Cardiac ventricle fibroblast (primary cell): ENCODE measurements around the gene SIRPD. TPM values are rescaled to one million over a fixed set of nuclear protein-coding genes. Genes with fewer than 3 reads are reported as not detected.

Experiments
- total RNA-seq: library from RNA; depleted of rRNA; stranded (reverse); fragments of >200 nt; gene quantifications from 2 replicates; pipeline ENCODE4 v1.2.3, GENCODE V29; 2015

Gene SIRPD
- not detected in 2 replicates for total RNA-seq

GRCh38 chr20:1557605-1558004 is at the start of gene SIRPD:
Gene SIRPD, minus strand, starts transcription at chr20:1557705. Its CDS starts 52 bp downstream, at chr20:1557653.

GRCh38 chr20:1491281-1491840 is 66.1 kb downstream of the SIRPD start, which contains the start of gene SIRPB2:
Gene SIRPB2, minus strand, starts transcription at chr20:1491420. Its CDS starts 61 bp downstream, at chr20:1491359.

Other genes with a start within 250 kb of the SIRPD start
- 2.6 and 4.7 TPM in 2 replicates for gene SDCBP2, start 228.6 kb downstream of the SIRPD start, total RNA-seq
- 148 and 164 TPM in 2 replicates for gene FKBP1A, start 164.7 kb downstream of the SIRPD start, total RNA-seq
- gene NSFL1C, start 90.9 kb downstream of the SIRPD start, total RNA-seq: 27.3 and 27.9 TPM in 2 replicates
- gene SIRPB2, start 66.3 kb downstream of the SIRPD start, total RNA-seq: not detected in 2 replicates
- gene SIRPB1, start 62.3 kb upstream of the SIRPD start, total RNA-seq: 1.5 and 1.7 TPM in 2 replicates
- not detected in 2 replicates for gene SIRPG, start 100.1 kb upstream of the SIRPD start, total RNA-seq